HepG2 (cell line): ENCODE measurements around the gene TMEM217. TPM values are rescaled to one million over a fixed set of nuclear protein-coding genes. Genes with fewer than 3 reads are reported as not detected.

Experiments used
- IRF2 ChIP-seq: IDR thresholded peaks from 2 replicates; pipeline ENCODE4 v1.6.1; 2018; ENCODE audit warnings: missing genetic modification reagents, missing compliant biosample characterization
- IRX3 ChIP-seq: sonication (generic); formaldehyde crosslinking; IDR thresholded peaks from 2 replicates; pipeline ENCODE4 v1.8.1; 2023; ENCODE audit warnings: mild to moderate bottlenecking, low read depth, missing genetic modification reagents, borderline replicate concordance
- ISL2 ChIP-seq: sonication (generic); formaldehyde crosslinking; IDR thresholded peaks from 2 replicates; pipeline ENCODE4 v1.5.0; 2020; ENCODE audit warnings: missing genetic modification reagents
- KIAA2018 ChIP-seq: sonication (generic); formaldehyde crosslinking; IDR thresholded peaks from 2 replicates; pipeline ENCODE4 v1.5.0; 2020; ENCODE audit warnings: mild to moderate bottlenecking, missing genetic modification reagents, borderline replicate concordance
- SIN3B ChIP-seq: fragments of 150-350 bp; IDR thresholded peaks from 2 replicates; pipeline ENCODE4 v1.6.1; 2014; ENCODE audit warnings: low read length
- TBL1XR1 ChIP-seq: fragments of 150-350 bp; IDR thresholded peaks from 2 replicates; pipeline ENCODE4 v1.6.1; 2014; ENCODE audit warnings: borderline replicate concordance, low read length; ENCODE audit not compliant: partially characterized antibody
- TOPORS ChIP-seq: sonication (generic); formaldehyde crosslinking; IDR thresholded peaks from 2 replicates; pipeline ENCODE4 v1.8.0; 2023; ENCODE audit warnings: mild to moderate bottlenecking, missing genetic modification reagents
- ZNF431 ChIP-seq: sonication (generic); formaldehyde crosslinking; IDR thresholded peaks from 2 replicates; pipeline ENCODE4 v1.9.0; 2022; ENCODE audit warnings: missing genetic modification reagents, low read depth, mild to moderate bottlenecking, borderline replicate concordance
- ZNF564 ChIP-seq: sonication (generic); formaldehyde crosslinking; IDR thresholded peaks from 2 replicates; pipeline ENCODE4 v1.8.1; 2023; ENCODE audit warnings: mild to moderate bottlenecking, missing genetic modification reagents
- ZNF607 ChIP-seq: sonication (generic); formaldehyde crosslinking; IDR thresholded peaks from 2 replicates; pipeline ENCODE4 v1.5.1; 2020; ENCODE audit warnings: missing genetic modification reagents, mild to moderate bottlenecking, borderline replicate concordance
- ZNF652 ChIP-seq: IDR thresholded peaks from 2 replicates; pipeline ENCODE4 v1.6.1; 2016; ENCODE audit warnings: low read depth, borderline replicate concordance
- polyA plus RNA-seq, 8 experiments: library from polyadenylated mRNA; depleted of rRNA in 3 of 8; stranded (reverse) in 7 of 8; unstranded in 1 of 8; fragments of >200 nt; fragmentation: Illumina TruSeq in 4 of 8; extraction: Trizol in 4 of 8; gene quantifications; 2 replicates each; pipeline versions ENCODE4 v1.2.1 to v1.2.3, GENCODE V29; 2011 to 2016; ENCODE audit warnings: low read depth in 4 of 8, missing spikeins in 1 of 8, mixed read lengths in 1 of 8; ENCODE audit not compliant: insufficient read depth in 1 of 8
- total RNA-seq, 5 experiments: library from RNA; depleted of rRNA; stranded (reverse); fragments of >200 nt; fragmentation: Illumina TruSeq; extraction: Trizol; gene quantifications; 2 replicates each; pipeline ENCODE4 v1.2.3, GENCODE V29; 2016; ENCODE audit warnings: low read depth in 1 of 5
- TF ChIP-seq, protein P1 (sequence below): sonication (generic); formaldehyde crosslinking; conservative IDR thresholded peaks from 2 replicates; pipeline ENCODE4 v1.5.0; 2020; ENCODE audit warnings: missing genetic modification reagents
- TF ChIP-seq, protein P2 (sequence below): sonication (generic); formaldehyde crosslinking; IDR thresholded peaks from 2 replicates; pipeline ENCODE4 v1.4.0; 2020; ENCODE audit warnings: mild to moderate bottlenecking, missing genetic modification reagents

TMEM217 gene
- total and polyA plus RNA-seq, 2 of the 13 experiments (the other 11 are each of a cell fraction or from before 2014, with no cell fraction given), result 2.3 to 3.4 TPM

DNA sequence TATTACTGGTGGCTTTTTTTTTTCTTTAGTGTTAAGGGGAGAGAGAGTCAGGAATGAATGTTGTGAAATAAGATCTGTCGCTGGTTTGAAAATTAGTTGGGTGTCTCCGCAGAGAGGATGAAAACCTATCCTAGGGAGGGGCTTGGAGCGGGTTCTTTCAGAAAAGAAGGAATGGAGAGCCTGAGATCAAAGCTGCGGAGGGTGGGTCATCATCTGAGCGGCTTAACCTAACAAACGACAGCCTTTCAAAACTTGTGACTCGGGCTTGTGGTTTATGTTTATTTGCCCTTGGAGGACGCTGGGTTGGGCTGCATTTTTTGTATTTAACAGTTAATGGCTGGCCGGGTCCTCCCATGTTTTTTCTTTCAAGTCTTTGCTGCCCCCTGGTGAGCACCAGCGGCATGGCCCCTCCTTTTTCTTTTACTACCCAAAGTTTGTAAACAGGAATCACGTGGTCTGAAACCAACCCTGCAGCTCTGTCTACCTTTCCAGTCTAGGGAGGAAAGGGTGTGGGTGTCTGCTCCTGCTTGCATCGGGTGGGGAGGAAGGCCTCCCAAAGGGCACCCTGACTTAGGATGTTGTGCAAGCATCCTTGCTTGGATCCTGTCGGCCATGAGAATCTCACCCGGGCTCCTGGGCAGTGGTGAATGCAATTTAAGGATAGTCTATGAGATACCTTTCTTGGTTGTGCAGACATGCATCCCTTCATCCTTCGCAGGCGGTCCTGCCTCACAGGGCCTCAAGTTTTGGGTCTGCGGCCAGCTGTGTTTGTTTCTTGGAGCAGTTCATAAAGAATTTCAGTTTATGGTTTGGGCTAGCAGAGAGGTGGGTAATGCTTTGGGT lies 85.8 kb downstream of the TMEM217 start (continued):
- no peak for TF ChIP-seq IRX3 (CRISPR knock-in tag)
- no peak for TF ChIP-seq TOPORS (CRISPR knock-in tag)
- TF ChIP-seq, protein P1, sequence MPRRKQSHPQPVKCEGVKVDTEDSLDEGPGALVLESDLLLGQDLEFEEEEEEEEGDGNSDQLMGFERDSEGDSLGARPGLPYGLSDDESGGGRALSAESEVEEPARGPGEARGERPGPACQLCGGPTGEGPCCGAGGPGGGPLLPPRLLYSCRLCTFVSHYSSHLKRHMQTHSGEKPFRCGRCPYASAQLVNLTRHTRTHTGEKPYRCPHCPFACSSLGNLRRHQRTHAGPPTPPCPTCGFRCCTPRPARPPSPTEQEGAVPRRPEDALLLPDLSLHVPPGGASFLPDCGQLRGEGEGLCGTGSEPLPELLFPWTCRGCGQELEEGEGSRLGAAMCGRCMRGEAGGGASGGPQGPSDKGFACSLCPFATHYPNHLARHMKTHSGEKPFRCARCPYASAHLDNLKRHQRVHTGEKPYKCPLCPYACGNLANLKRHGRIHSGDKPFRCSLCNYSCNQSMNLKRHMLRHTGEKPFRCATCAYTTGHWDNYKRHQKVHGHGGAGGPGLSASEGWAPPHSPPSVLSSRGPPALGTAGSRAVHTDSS (CRISPR knock-in tag), result no peak
- peak; percentile 88 for TF ChIP-seq ZNF652 (CRISPR knock-in tag)
- peak; percentile 64 for TF ChIP-seq TBL1XR1
- TF ChIP-seq IRF2 (CRISPR knock-in tag), result peak; percentile 72
- TF ChIP-seq ISL2 (CRISPR knock-in tag), result peak; percentile 95
- TF ChIP-seq ZNF431 (CRISPR knock-in tag), result no peak
- peak; percentile 62; the same call in 1 of the 2 replicates for TF ChIP-seq ZNF607 (CRISPR knock-in tag)
- TF ChIP-seq, protein P2, sequence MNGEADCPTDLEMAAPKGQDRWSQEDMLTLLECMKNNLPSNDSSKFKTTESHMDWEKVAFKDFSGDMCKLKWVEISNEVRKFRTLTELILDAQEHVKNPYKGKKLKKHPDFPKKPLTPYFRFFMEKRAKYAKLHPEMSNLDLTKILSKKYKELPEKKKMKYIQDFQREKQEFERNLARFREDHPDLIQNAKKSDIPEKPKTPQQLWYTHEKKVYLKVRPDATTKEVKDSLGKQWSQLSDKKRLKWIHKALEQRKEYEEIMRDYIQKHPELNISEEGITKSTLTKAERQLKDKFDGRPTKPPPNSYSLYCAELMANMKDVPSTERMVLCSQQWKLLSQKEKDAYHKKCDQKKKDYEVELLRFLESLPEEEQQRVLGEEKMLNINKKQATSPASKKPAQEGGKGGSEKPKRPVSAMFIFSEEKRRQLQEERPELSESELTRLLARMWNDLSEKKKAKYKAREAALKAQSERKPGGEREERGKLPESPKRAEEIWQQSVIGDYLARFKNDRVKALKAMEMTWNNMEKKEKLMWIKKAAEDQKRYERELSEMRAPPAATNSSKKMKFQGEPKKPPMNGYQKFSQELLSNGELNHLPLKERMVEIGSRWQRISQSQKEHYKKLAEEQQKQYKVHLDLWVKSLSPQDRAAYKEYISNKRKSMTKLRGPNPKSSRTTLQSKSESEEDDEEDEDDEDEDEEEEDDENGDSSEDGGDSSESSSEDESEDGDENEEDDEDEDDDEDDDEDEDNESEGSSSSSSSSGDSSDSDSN (CRISPR knock-in tag), result no peak; the same call in 1 of the 2 replicates
- no peak; the same call in 1 of the 2 replicates for TF ChIP-seq SIN3B
- no peak for TF ChIP-seq KIAA2018 (CRISPR knock-in tag)
- no peak for TF ChIP-seq ZNF564 (CRISPR knock-in tag)
